ENCODE measurements around the gene MRFAP1L1.

DNA sequence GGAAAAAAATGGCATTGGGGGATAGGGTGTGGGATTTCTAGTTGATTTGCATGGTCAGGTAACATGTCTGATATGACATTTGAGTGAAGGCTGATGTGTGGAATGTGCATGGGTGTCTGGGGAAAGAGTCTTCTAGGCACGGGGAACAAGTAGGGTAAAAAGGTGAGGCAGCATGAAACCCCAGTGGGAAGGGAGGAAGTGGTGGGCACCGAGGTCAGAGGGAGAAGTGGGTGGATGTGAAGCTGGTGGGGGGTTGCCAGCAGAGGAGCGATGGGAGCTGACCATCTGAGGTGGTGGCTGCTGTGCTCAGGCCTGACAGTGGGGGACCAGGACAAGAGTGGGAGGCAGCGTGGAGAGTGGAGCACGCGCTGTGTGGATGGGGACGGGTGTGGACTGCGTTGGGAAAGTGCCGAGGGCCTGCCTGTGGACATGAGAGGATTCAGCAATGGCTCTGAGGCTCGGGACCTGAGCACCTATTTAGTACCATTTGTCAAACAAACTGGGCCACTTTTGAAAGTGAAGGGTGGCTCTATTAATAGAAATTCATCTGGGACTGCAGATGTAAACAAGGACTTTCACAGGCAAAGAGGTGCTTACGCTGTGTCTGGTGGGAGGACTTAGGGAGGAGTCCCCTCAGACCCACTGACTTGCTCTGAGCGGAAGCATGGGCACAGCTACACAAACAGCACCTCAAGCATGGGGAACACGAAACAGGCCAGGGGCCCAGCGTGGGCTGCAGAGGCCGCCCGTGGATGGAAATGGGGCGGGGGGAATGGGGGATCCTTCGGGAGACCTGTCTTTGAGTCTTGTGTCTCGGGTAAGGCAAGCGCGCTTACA lies 32.7 kb downstream of the MRFAP1L1 start:
- no peak for TF ChIP-seq GABPA (IDR thresholded peaks at IDR 0.05; ENCODE audit: low read depth)
- TF ChIP-seq, protein P1, sequence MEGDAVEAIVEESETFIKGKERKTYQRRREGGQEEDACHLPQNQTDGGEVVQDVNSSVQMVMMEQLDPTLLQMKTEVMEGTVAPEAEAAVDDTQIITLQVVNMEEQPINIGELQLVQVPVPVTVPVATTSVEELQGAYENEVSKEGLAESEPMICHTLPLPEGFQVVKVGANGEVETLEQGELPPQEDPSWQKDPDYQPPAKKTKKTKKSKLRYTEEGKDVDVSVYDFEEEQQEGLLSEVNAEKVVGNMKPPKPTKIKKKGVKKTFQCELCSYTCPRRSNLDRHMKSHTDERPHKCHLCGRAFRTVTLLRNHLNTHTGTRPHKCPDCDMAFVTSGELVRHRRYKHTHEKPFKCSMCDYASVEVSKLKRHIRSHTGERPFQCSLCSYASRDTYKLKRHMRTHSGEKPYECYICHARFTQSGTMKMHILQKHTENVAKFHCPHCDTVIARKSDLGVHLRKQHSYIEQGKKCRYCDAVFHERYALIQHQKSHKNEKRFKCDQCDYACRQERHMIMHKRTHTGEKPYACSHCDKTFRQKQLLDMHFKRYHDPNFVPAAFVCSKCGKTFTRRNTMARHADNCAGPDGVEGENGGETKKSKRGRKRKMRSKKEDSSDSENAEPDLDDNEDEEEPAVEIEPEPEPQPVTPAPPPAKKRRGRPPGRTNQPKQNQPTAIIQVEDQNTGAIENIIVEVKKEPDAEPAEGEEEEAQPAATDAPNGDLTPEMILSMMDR (IDR thresholded peaks at IDR 0.05; ENCODE audit: insufficient read depth, low read length), result no peak
